SK-N-MC (cell line): ENCODE results near the gene SP2.

Experiments used
- EZH2 ChIP-seq: fragments of 200-600 bp; sonication (generic); IDR thresholded peaks from one replicate; pipeline ENCODE4 v1.6.1; 2017; ENCODE audit warnings: antibody characterized with exemption
- FOXP2 ChIP-seq: optimal IDR thresholded peaks from 2 replicates; pipeline ENCODE3; 2011; ENCODE audit warnings: mild to moderate bottlenecking, moderate library complexity; ENCODE audit not compliant: insufficient read depth; ENCODE audit errors: extremely low read length, control extremely low read depth
- POLR2AphosphoS5 ChIP-seq: IDR thresholded peaks from 2 replicates; pipeline ENCODE4 v1.6.1; 2012; ENCODE audit warnings: mild to moderate bottlenecking, low read depth, low read length, borderline replicate concordance

DNA sequence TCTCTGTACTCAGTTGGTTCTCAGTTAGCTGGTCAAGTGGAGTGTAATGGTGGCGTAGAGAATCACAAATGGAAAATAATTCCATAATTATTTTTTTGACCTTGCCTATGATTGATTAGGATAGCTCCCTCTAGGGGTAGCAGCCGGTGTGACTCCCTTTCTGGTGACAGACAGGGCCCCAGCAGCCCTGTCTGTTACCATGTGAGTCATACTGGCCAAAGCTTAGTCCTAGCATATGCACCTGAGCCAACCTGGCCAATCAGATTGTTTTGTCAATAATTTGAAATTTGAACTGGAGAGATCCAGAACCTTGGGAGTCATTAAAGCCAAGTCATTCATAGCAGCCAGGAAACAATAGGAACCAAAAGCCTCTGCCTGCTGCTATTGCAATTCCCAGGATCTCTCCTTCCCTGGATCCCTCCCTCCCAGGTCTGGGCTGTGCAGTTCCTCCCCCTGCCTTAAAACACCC lies 50.9 kb downstream of the SP2 start:
- TF ChIP-seq EZH2 = no peak
- no peak for TF ChIP-seq POLR2AphosphoS5
- TF ChIP-seq FOXP2 = no peak
